ENCODE data around the gene LCAT. TPM values are rescaled to one million over a fixed set of nuclear protein-coding genes. Genes with fewer than 3 reads are reported as not detected.

The LCAT gene
- total and polyA plus RNA-seq, 2 donors (not counting 1 experiment from before 2014, with no cell fraction given): 7.6 to 16.3 TPM

GRCh38 chr16:67914758-67915495 is 29.0 kb downstream of the LCAT start:
- no peak for DNase-seq
- Histone ChIP-seq H4K20me1 (ENCODE audit: control insufficient read depth, insufficient read depth, low read length, poor library complexity, severe bottlenecking) (peaks cover 59% of the 10 kb centered on the region), H3K79me2 (ENCODE audit: control insufficient read depth, insufficient read depth, low read length) (peaks cover 80% of the 10 kb centered on the region), H3K9me3 (ENCODE audit: control extremely low read depth in 1 of 3, control insufficient read depth in 2 of 3, insufficient read depth in 1 of 3, low read length in 2 of 3) (no peaks in the 10 kb centered on the region), H3K4me3 (ENCODE audit: control extremely low read depth in 1 of 5, extremely low read depth in 1 of 5, insufficient read depth in 1 of 5, low read depth in 2 of 5, low read length in 4 of 5) (no peak overlapping the region), H2AFZ (ENCODE audit: insufficient read depth, low read depth, low read length, poor library complexity, severe bottlenecking) (no peak overlapping the region), H3K36me3 (replicated peaks in 1 of 2; ENCODE audit: control extremely low read depth in 1 of 2, control insufficient read depth in 1 of 2, extremely low read depth in 1 of 2, insufficient read depth in 2 of 2, low read length in 1 of 2) (peaks cover 0 to 31% of the 10 kb centered on the region in 2 experiments), H3K4me1 (ENCODE audit: control insufficient read depth in 2 of 2, insufficient read depth in 2 of 2, low read length in 2 of 2) (peaks cover 0 to 3% of the 10 kb centered on the region in 2 donors), H3K27me3 (replicated peaks in 1 of 4; ENCODE audit: control extremely low read depth in 1 of 4, control insufficient read depth in 3 of 4, insufficient read depth in 4 of 4, low read length in 3 of 4) (no peaks in the 10 kb centered on the region), H3K27ac (ENCODE audit: low read length in 2 of 2) (no peak overlapping the region), H3K4me2 (replicated peaks; ENCODE audit: low read depth, low read length, poor library complexity, severe bottlenecking) (no peak overlapping the region), H3K9ac (ENCODE audit: low read length) (no peak overlapping the region)
- CTCF ChIA-PET: interaction anchor here (0.5 to 1.2 kb wide), 5 partner anchors 12 to 98 kb away, joined by 3 read pairs; partner anchors contain the start of gene NRN1L
- Mint-ChIP-seq H3K4me3 (no peak overlapping the region), H3K9me3 (ENCODE audit: insufficient read depth) (no peaks in the 10 kb centered on the region), H3K4me1 (peaks cover 1% of the 10 kb centered on the region), H3K27ac (no peak overlapping the region), H3K27me3 (no peaks in the 10 kb centered on the region)
- POLR2A ChIA-PET: interaction anchor here (0.6 to 0.7 kb wide), 2 partner anchors 135 to 182 kb away, joined by 3 to 4 read pairs; no protein-coding TSS in a partner anchor
- intact Hi-C loops (cut with micrococcal nuclease): no loop called here
- no peak for TF ChIP-seq CTCF (IDR thresholded peaks at IDR 0.05)
- no peak for TF ChIP-seq EZH2 (IDR thresholded peaks at IDR 0.05; ENCODE audit: borderline replicate concordance, insufficient read depth, low read depth, low read length, poor library complexity, severe bottlenecking)
- ATAC-seq (ENCODE audit: low read depth): no peak
- WGBS (ENCODE audit: insufficient coverage): 96% methylated on average over 5 of the region's 7 CpGs

- H2AFZ ChIP-seq (ENCODE audit: insufficient read depth, low read depth, low read length, poor library complexity, severe bottlenecking): no peak overlapping the region
- H3K9ac ChIP-seq (ENCODE audit: low read length): no peak overlapping the region
- DNase-seq (no peak), ATAC-seq (ENCODE audit: low read depth) (no peak)
- H4K20me1 ChIP-seq (ENCODE audit: control insufficient read depth, insufficient read depth, low read length, poor library complexity, severe bottlenecking): peaks cover 26% of the 10 kb centered on the region
- H3K4me1 Mint-ChIP-seq: peaks cover 2% of the 10 kb centered on the region
- no peaks in the 10 kb centered on the region for H3K27me3 Mint-ChIP-seq
- no peak overlapping the region for H3K4me3 Mint-ChIP-seq
- H3K27ac ChIP-seq (ENCODE audit: low read length in 2 of 2): no peak overlapping the region
- no peak for TF ChIP-seq CTCF (IDR thresholded peaks at IDR 0.05)
- TF ChIP-seq EZH2 (IDR thresholded peaks at IDR 0.05; ENCODE audit: borderline replicate concordance, insufficient read depth, low read depth, low read length, poor library complexity, severe bottlenecking): no peak
- no peaks in the 10 kb centered on the region for H3K9me3 ChIP-seq (ENCODE audit: control extremely low read depth in 1 of 3, control insufficient read depth in 2 of 3, insufficient read depth in 1 of 3, low read length in 2 of 3)
- H3K9me3 Mint-ChIP-seq (ENCODE audit: insufficient read depth): no peaks in the 10 kb centered on the region
- H3K27me3 ChIP-seq (replicated peaks in 1 of 4; ENCODE audit: control extremely low read depth in 1 of 4, control insufficient read depth in 3 of 4, insufficient read depth in 4 of 4, low read length in 3 of 4): no peaks in the 10 kb centered on the region
- peaks cover 0 to 34% of the 10 kb centered on the region in 2 experiments for H3K36me3 ChIP-seq (replicated peaks in 1 of 2; ENCODE audit: control extremely low read depth in 1 of 2, control insufficient read depth in 1 of 2, extremely low read depth in 1 of 2, insufficient read depth in 2 of 2, low read length in 1 of 2)
- no peak overlapping the region for H3K27ac Mint-ChIP-seq
- no peak overlapping the region for H3K4me3 ChIP-seq (ENCODE audit: control extremely low read depth in 1 of 5, extremely low read depth in 1 of 5, insufficient read depth in 1 of 5, low read depth in 2 of 5, low read length in 4 of 5)
- WGBS (ENCODE audit: insufficient coverage): 38% methylated on average over 1 of the region's 2 CpGs
- H3K4me1 ChIP-seq (ENCODE audit: control insufficient read depth in 2 of 2, insufficient read depth in 2 of 2, low read length in 2 of 2): peaks cover 0 to 4% of the 10 kb centered on the region in 2 donors
- H3K4me2 ChIP-seq (replicated peaks; ENCODE audit: low read depth, low read length, poor library complexity, severe bottlenecking): no peak overlapping the region
- CTCF ChIA-PET: interaction anchor here (1.2 to 1.9 kb wide), 2 partner anchors 26 to 225 kb away, joined by 3 to 6 read pairs; no protein-coding TSS in a partner anchor
- peaks cover 83% of the 10 kb centered on the region for H3K79me2 ChIP-seq (ENCODE audit: control insufficient read depth, insufficient read depth, low read length)
- intact Hi-C loops (cut with micrococcal nuclease): no loop called here
- POLR2A ChIA-PET: interaction anchor here (0.7 kb wide), 1 partner anchor 8 kb away, joined by 3 read pairs; no protein-coding TSS in a partner anchor
Observed at GRCh38 chr16:67910158-67910557, 33.8 kb downstream of the LCAT start.

Data from B cell (primary cell).